SK-N-SH (cell line): Measurements from ENCODE around the gene ARHGAP15.

ENCODE experiments used
- EP300 ChIP-seq, 2 experiments: IDR thresholded peaks; 2 replicates each; pipeline versions ENCODE4 v1.4.0 to v1.6.1; 2012; ENCODE audit warnings: borderline replicate concordance in 1 of 2, low read depth in 1 of 2, low read length in 1 of 2
- FOXM1 ChIP-seq: IDR thresholded peaks from 2 replicates; pipeline ENCODE4 v1.4.0; 2012; ENCODE audit warnings: low read depth, mild to moderate bottlenecking
- MAX ChIP-seq: IDR thresholded peaks from 2 replicates; pipeline ENCODE4 v1.4.0; 2012; ENCODE audit warnings: low read depth
- POLR2AphosphoS5 ChIP-seq: IDR thresholded peaks from 2 replicates; pipeline ENCODE4 v1.6.1; 2012; ENCODE audit warnings: low read depth, low read length
- RCOR1 ChIP-seq: fragments of 150-350 bp; IDR thresholded peaks from 2 replicates; pipeline ENCODE4 v1.6.1; 2017; ENCODE audit warnings: antibody characterized with exemption, low read length
- SMC3 ChIP-seq: IDR thresholded peaks from 2 replicates; pipeline ENCODE4 v1.6.1; 2012; ENCODE audit warnings: low read depth, low read length, improper control_type of control experiment
- TF ChIP-seq, protein P1 (sequence below): fragments of 200-600 bp; sonication (generic); IDR thresholded peaks from 2 replicates; pipeline ENCODE4 v1.6.1; 2017; ENCODE audit warnings: antibody characterized with exemption, mild to moderate bottlenecking, moderate library complexity
- TF ChIP-seq, protein P2 (sequence below): IDR thresholded peaks from 2 replicates; pipeline ENCODE4 v1.6.1; 2012; ENCODE audit warnings: mild to moderate bottlenecking, low read depth, low read length, moderate library complexity
- TF ChIP-seq, protein P3 (sequence below): IDR thresholded peaks from 2 replicates; pipeline ENCODE4 v1.4.0; 2012; ENCODE audit warnings: low read depth, borderline replicate concordance

DNA sequence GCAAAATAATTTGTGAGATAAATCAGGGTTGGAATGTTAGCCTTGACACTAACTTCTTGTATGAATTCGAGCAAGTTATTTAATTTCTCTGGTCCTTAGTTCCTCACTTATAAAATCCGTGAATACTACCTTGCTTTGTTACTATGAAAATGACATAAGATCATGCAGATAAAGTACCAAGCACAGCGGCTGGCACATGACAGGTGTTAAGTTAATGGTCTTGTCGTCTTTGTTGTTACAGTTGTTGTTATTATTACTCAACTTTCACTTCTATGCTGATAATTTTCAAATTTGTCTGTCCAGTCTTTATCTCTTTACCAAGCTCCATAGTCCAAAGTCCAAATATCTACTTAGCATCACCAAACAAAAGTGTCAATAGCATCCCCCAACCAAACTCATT is 482.1 kb downstream of the ARHGAP15 start:
- TF ChIP-seq FOXM1 (no peak), MAX (no peak), RCOR1 (no peak), POLR2AphosphoS5 (no peak), EP300 (IDR thresholded peaks at IDR 0.05; ENCODE audit: borderline replicate concordance in 1 of 2, low read depth in 1 of 2, low read length in 1 of 2) (no peak), SMC3 (no peak)
- TF ChIP-seq, protein P1, sequence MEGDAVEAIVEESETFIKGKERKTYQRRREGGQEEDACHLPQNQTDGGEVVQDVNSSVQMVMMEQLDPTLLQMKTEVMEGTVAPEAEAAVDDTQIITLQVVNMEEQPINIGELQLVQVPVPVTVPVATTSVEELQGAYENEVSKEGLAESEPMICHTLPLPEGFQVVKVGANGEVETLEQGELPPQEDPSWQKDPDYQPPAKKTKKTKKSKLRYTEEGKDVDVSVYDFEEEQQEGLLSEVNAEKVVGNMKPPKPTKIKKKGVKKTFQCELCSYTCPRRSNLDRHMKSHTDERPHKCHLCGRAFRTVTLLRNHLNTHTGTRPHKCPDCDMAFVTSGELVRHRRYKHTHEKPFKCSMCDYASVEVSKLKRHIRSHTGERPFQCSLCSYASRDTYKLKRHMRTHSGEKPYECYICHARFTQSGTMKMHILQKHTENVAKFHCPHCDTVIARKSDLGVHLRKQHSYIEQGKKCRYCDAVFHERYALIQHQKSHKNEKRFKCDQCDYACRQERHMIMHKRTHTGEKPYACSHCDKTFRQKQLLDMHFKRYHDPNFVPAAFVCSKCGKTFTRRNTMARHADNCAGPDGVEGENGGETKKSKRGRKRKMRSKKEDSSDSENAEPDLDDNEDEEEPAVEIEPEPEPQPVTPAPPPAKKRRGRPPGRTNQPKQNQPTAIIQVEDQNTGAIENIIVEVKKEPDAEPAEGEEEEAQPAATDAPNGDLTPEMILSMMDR, result no peak
- TF ChIP-seq, protein P2, sequence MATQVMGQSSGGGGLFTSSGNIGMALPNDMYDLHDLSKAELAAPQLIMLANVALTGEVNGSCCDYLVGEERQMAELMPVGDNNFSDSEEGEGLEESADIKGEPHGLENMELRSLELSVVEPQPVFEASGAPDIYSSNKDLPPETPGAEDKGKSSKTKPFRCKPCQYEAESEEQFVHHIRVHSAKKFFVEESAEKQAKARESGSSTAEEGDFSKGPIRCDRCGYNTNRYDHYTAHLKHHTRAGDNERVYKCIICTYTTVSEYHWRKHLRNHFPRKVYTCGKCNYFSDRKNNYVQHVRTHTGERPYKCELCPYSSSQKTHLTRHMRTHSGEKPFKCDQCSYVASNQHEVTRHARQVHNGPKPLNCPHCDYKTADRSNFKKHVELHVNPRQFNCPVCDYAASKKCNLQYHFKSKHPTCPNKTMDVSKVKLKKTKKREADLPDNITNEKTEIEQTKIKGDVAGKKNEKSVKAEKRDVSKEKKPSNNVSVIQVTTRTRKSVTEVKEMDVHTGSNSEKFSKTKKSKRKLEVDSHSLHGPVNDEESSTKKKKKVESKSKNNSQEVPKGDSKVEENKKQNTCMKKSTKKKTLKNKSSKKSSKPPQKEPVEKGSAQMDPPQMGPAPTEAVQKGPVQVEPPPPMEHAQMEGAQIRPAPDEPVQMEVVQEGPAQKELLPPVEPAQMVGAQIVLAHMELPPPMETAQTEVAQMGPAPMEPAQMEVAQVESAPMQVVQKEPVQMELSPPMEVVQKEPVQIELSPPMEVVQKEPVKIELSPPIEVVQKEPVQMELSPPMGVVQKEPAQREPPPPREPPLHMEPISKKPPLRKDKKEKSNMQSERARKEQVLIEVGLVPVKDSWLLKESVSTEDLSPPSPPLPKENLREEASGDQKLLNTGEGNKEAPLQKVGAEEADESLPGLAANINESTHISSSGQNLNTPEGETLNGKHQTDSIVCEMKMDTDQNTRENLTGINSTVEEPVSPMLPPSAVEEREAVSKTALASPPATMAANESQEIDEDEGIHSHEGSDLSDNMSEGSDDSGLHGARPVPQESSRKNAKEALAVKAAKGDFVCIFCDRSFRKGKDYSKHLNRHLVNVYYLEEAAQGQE, result no peak
- TF ChIP-seq, protein P3, sequence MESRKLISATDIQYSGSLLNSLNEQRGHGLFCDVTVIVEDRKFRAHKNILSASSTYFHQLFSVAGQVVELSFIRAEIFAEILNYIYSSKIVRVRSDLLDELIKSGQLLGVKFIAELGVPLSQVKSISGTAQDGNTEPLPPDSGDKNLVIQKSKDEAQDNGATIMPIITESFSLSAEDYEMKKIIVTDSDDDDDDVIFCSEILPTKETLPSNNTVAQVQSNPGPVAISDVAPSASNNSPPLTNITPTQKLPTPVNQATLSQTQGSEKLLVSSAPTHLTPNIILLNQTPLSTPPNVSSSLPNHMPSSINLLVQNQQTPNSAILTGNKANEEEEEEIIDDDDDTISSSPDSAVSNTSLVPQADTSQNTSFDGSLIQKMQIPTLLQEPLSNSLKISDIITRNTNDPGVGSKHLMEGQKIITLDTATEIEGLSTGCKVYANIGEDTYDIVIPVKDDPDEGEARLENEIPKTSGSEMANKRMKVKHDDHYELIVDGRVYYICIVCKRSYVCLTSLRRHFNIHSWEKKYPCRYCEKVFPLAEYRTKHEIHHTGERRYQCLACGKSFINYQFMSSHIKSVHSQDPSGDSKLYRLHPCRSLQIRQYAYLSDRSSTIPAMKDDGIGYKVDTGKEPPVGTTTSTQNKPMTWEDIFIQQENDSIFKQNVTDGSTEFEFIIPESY, result no peak
